ENCODE data around the gene PLXNA2. TPM values are rescaled to one million over a fixed set of nuclear protein-coding genes. Genes with fewer than 3 reads are reported as not detected.
A peak's percentile ranks its signal among the peaks of the same experiment; 100 is the strongest.

The PLXNA2 gene
- polyA plus RNA-seq, 6 donors from 2014 or later, result 0.35 to 1.6 (median 0.60) TPM; not detected in 1

DNA sequence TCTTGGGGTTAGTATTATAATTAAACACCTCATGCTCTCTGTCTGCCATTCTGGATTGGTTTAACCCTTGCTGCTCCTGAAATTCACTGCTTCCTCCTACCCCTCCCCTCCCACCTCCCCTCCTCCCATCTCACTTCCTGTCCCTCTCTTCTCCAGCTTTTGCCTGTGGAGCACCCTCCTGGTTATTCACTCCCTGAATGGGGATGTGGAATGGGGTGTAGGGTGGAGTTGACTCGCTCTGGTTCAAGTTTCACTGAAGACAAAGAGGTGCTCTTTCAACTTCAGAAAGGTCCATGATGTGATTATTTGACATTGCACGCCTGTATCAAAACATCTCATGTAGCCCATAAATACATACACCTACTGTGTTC is 160.5 kb downstream of the PLXNA2 start:
- no peaks in the 10 kb centered on the region for H3K36me3 Mint-ChIP-seq
- no peak for DNase-seq
- H3K4me3 Mint-ChIP-seq, result no peak overlapping the region
- H3K27me3 Mint-ChIP-seq, result no peaks in the 10 kb centered on the region
- no peak overlapping the region for H3K27ac Mint-ChIP-seq
- H3K9me3 Mint-ChIP-seq, result no peaks in the 10 kb centered on the region
- H3K4me1 Mint-ChIP-seq, result peaks cover 6 to 15% (median 14%) of the 10 kb centered on the region in 3 donors
- no peak for ATAC-seq (ENCODE audit: low read depth in 2 of 2)

- no peaks in the 10 kb centered on the region for H3K36me3 Mint-ChIP-seq
- no peaks in the 10 kb centered on the region for H3K27me3 Mint-ChIP-seq
- ATAC-seq (ENCODE audit: low read depth in 2 of 2) (no peak), DNase-seq (no peak)
- no peaks in the 10 kb centered on the region for H3K9me3 Mint-ChIP-seq
- peak overlapping the region in 1 of 6 donors; percentile 57 for H3K27ac Mint-ChIP-seq
- peaks cover 6 to 15% (median 14%) of the 10 kb centered on the region in 3 donors for H3K4me1 Mint-ChIP-seq
- H3K4me3 Mint-ChIP-seq, result no peak overlapping the region
Observed at GRCh38 chr1:208083016-208083714, 161.0 kb downstream of the PLXNA2 start.

DNA sequence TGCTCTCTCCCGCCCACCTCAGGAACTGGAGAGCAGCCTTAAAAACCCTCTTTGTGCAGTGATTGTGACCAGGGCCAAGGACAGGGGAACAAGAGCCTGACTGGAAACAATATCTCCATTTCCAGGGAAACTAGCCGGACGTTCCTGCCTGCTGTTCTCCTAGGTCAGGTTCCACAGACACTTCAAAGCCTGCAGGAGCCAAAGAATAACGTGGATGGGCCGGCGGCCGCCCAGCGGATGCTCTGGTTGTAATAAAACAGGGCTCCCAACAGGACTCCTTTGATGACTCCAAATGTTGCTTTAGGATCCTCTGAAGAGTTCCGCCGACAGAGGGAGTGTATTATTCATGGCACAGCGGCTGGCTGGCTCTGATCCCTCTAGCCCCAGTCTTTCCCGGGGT is 162.2 kb downstream of the PLXNA2 start:
- Mint-ChIP-seq H3K27ac (no peak overlapping the region), H3K4me3 (no peak overlapping the region), H3K27me3 (no peaks in the 10 kb centered on the region), H3K4me1 (peaks cover 6 to 15% (median 13%) of the 10 kb centered on the region in 3 donors), H3K36me3 (no peaks in the 10 kb centered on the region), H3K9me3 (no peaks in the 10 kb centered on the region)
- ATAC-seq (ENCODE audit: low read depth in 2 of 2) (no peak), DNase-seq (no peak)

GRCh38 chr1:208080396-208081286 is 163.5 kb downstream of the PLXNA2 start:
- Mint-ChIP-seq H3K36me3 (peaks cover 0 to 4% of the 10 kb centered on the region in 2 donors), H3K27me3 (no peaks in the 10 kb centered on the region), H3K9me3 (no peaks in the 10 kb centered on the region)

DNA sequence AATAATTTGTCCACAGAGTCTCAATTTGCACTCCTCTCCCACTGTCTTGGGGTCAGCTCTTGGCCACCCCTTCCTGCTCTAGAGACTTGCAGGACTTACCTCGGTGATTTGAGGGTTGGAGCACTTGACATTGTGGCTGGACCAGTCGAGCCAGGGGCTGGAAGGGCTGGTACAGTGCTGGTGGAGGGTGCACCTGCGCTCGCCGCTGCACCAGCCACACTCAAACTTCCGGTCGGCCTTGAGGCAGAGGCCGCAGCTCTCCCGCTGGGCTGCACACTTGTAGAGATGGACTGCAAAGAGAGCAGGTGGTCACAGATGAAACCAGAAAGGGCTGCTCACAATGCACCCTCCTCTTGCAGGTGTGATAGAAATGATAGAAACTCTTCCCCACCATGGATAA is 165.0 kb downstream of the PLXNA2 start:
- Mint-ChIP-seq H3K4me1 (no peaks in the 10 kb centered on the region), H3K9me3 (no peaks in the 10 kb centered on the region), H3K4me3 (no peak overlapping the region), H3K27me3 (no peaks in the 10 kb centered on the region), H3K27ac (peak overlapping the region in 1 of 6 donors; percentile 75), H3K36me3 (peaks cover 0 to 4% of the 10 kb centered on the region in 2 donors)
- DNase-seq (no peak), ATAC-seq (ENCODE audit: low read depth in 2 of 2) (no peak)

More at GRCh38 chr1:208080396-208081286, 163.5 kb downstream of the PLXNA2 start:
- Mint-ChIP-seq H3K4me1 (peaks cover 0 to 2% (median 0%) of the 10 kb centered on the region in 3 donors), H3K4me3 (no peak overlapping the region), H3K27ac (no peak overlapping the region)
- ATAC-seq (ENCODE audit: low read depth in 2 of 2), result no peak
- DNase-seq, result no peak

GRCh38 chr1:208078752-208079151 is 165.4 kb downstream of the PLXNA2 start:
- ATAC-seq (ENCODE audit: low read depth in 2 of 2) (no peak), DNase-seq (no peak)
- no peaks in the 10 kb centered on the region for H3K9me3 Mint-ChIP-seq

DNA sequence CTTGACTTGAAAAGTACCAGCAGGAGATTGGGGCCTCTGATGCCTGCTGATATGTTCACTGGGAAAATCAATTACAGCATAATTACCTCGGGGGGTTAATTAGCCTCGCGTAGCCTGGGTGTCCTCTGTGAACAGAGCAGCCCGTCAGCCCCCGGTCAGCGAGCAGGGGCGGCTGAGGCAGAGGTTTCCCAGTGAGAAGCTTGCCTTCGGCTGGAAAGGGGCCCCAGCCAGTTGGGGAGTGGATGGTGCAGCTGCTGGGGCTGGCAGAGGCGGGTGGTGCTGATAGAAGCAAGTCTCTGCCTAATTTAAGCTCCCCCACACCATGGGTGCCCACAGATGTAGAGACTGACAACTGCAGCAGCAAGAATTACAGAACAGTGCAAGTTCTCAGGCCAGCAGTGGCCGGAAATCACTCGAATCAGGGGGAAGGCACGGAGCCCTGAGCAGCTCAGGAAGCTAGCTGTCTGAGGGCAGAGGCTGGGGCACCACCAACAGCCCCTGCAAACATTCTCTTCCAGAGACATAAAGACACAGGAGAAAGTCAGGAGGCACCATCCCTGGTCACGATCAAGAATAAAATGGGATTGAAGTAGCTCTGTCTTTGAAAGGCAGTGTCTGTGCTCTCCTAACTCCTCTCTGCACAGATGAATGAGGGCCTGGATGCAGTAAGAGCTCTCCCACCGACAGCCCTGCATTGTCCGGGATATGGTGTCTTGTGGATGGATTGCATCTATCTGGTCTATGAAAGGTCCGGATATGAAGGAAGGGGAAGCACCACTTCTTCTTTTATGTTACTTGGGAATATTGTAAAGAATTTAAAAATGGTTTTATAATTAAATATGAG is 166.7 kb downstream of the PLXNA2 start:
- ATAC-seq (ENCODE audit: low read depth in 2 of 2), result no peak
- no peak overlapping the region for H3K4me3 Mint-ChIP-seq
- H3K36me3 Mint-ChIP-seq, result peaks cover 0 to 4% of the 10 kb centered on the region in 2 donors
- H3K27ac Mint-ChIP-seq, result peak overlapping the region in 1 of 6 donors; percentile 67
- H3K4me1 Mint-ChIP-seq, result no peaks in the 10 kb centered on the region
- no peak for DNase-seq
- H3K9me3 Mint-ChIP-seq, result no peaks in the 10 kb centered on the region
- H3K27me3 Mint-ChIP-seq, result no peaks in the 10 kb centered on the region

More at GRCh38 chr1:208078752-208079151, 165.4 kb downstream of the PLXNA2 start:
- Mint-ChIP-seq H3K27me3 (no peaks in the 10 kb centered on the region), H3K27ac (peak overlapping the region in 2 of 6 donors; percentile 60 to 75), H3K4me1 (no peaks in the 10 kb centered on the region), H3K4me3 (no peak overlapping the region), H3K36me3 (peaks cover 0 to 4% of the 10 kb centered on the region in 2 donors)

DNA sequence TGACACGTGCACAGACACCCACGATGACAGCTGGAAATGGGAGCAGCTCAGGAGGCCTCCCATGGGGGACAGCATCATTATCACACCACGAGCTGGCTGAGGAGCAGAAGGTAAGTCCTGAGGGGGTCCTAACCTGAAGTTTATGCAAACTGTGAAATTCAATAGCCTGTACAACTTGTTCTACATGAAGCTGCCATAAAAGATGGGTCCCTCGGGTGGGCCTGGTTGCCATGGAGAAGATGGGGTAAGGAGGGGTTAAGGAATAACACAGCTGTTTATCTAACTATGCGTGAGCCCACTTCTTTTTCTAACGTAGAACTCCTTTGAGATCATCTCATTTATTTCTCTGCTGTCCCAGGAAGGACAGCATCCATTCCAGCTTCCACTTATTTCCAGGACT is 169.8 kb downstream of the PLXNA2 start:
- ATAC-seq (ENCODE audit: low read depth in 2 of 2), result no peak
- H3K4me3 Mint-ChIP-seq, result no peak overlapping the region
- H3K27me3 Mint-ChIP-seq, result no peaks in the 10 kb centered on the region
- H3K4me1 Mint-ChIP-seq, result no peaks in the 10 kb centered on the region
- no peaks in the 10 kb centered on the region for H3K9me3 Mint-ChIP-seq
- H3K27ac Mint-ChIP-seq, result peak overlapping the region in 1 of 6 donors; percentile 25
- no peak for DNase-seq
- peaks cover 0 to 4% of the 10 kb centered on the region in 2 donors for H3K36me3 Mint-ChIP-seq

DNA sequence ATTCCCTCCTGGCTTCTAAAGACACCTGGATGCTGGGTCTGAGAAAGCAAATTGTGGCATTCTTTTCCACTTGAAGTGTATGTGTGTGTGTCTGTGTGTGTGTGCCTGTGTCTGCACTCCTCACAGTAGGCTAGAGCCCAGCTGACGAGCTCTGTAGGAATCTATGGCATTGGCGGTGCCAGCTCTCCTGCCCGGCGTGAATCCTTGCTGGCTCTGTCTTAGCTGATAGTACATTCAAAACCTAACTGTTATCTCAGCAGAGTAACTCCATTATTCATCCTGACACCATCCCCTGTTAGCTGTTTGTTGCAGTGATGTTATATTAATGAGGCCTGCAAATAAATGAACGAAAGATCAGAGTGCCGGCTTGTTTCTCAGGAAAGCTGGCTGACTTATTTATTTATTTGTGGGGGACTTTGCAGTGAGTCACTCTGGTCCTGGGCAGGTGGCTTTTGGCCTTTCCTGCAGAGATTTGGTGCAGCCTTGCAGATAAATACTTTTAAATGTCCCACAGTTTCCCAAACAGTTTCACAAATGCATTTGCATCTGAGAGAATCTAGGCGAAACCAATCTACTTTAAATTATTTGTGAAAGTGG is 172.7 kb downstream of the PLXNA2 start:
- H3K27ac Mint-ChIP-seq, result peak overlapping the region in 1 of 6 donors; percentile 76
- H3K36me3 Mint-ChIP-seq, result peaks cover 0 to 4% of the 10 kb centered on the region in 2 donors
- no peaks in the 10 kb centered on the region for H3K27me3 Mint-ChIP-seq
- no peak for DNase-seq
- H3K4me1 Mint-ChIP-seq, result no peaks in the 10 kb centered on the region
- H3K4me3 Mint-ChIP-seq, result no peak overlapping the region
- no peaks in the 10 kb centered on the region for H3K9me3 Mint-ChIP-seq
- ATAC-seq (ENCODE audit: low read depth in 2 of 2), result no peak

GRCh38 chr1:208069908-208070307 is 174.3 kb downstream of the PLXNA2 start:
- Mint-ChIP-seq H3K27ac (peak overlapping the region in 1 of 6 donors; percentile 58), H3K9me3 (no peaks in the 10 kb centered on the region), H3K36me3 (no peaks in the 10 kb centered on the region), H3K4me1 (peaks cover 3 to 6% (median 5%) of the 10 kb centered on the region in 3 donors), H3K4me3 (no peak overlapping the region), H3K27me3 (no peaks in the 10 kb centered on the region)
- DNase-seq, result no peak
- ATAC-seq (ENCODE audit: low read depth in 2 of 2), result no peak

GRCh38 chr1:208069317-208069716 is 174.9 kb downstream of the PLXNA2 start:
- peaks cover 3 to 6% (median 5%) of the 10 kb centered on the region in 3 donors for H3K4me1 Mint-ChIP-seq
- H3K9me3 Mint-ChIP-seq, result no peaks in the 10 kb centered on the region
- DNase-seq (no peak), ATAC-seq (ENCODE audit: low read depth in 2 of 2) (no peak)
- peak overlapping the region in 1 of 6 donors; percentile 47 for H3K27ac Mint-ChIP-seq
- no peaks in the 10 kb centered on the region for H3K36me3 Mint-ChIP-seq
- no peak overlapping the region for H3K4me3 Mint-ChIP-seq
- no peaks in the 10 kb centered on the region for H3K27me3 Mint-ChIP-seq

GRCh38 chr1:208068908-208069307 is 175.3 kb downstream of the PLXNA2 start:
- H3K27me3 Mint-ChIP-seq, result no peaks in the 10 kb centered on the region
- no peak for DNase-seq
- H3K9me3 Mint-ChIP-seq, result no peaks in the 10 kb centered on the region
- no peak for ATAC-seq (ENCODE audit: low read depth in 2 of 2)
- H3K27ac Mint-ChIP-seq, result no peak overlapping the region
- H3K4me3 Mint-ChIP-seq, result no peak overlapping the region
- H3K4me1 Mint-ChIP-seq, result peaks cover 3 to 6% (median 5%) of the 10 kb centered on the region in 3 donors
- H3K36me3 Mint-ChIP-seq, result no peaks in the 10 kb centered on the region

- H3K27ac Mint-ChIP-seq, result no peak overlapping the region
- H3K9me3 Mint-ChIP-seq, result no peaks in the 10 kb centered on the region
- H3K36me3 Mint-ChIP-seq, result no peaks in the 10 kb centered on the region
- DNase-seq, result no peak
- ATAC-seq (ENCODE audit: low read depth in 2 of 2), result no peak
- H3K4me3 Mint-ChIP-seq, result no peak overlapping the region
- H3K27me3 Mint-ChIP-seq, result no peaks in the 10 kb centered on the region
- H3K4me1 Mint-ChIP-seq, result peaks cover 3 to 6% (median 5%) of the 10 kb centered on the region in 3 donors
Observed at GRCh38 chr1:208068407-208068806, 175.8 kb downstream of the PLXNA2 start.
